Measurements from ENCODE around the gene RGL2.

- TF ChIP-seq CTCF (IDR thresholded peaks at IDR 0.05): no peak
- no peak for TF ChIP-seq ZFX (IDR thresholded peaks at IDR 0.05; ENCODE audit: borderline replicate concordance)
These were observed 1.3 kb downstream of the RGL2 start for GRCh38 chr6:33297406-33297955.
